GM21786 (cell line): ENCODE data around the gene NOXA1.
"Not testable (repeated sequence)": the region's sequence is repeated elsewhere in the genome, so short reads cannot be mapped to it uniquely, and the experiment has no call there.

Experiments used
- ATAC-seq: cut with Tn5 transposase; IDR thresholded peaks from one replicate; pipeline ENCODE4 v1.9.1; 2021; ENCODE audit not compliant: unreplicated experiment

Gene NOXA1

GRCh38 chr9:137405677-137406081 is 17.5 kb upstream of the NOXA1 start:
- no peak for ATAC-seq

- no peak for ATAC-seq
Observed at GRCh38 chr9:137406085-137406760, 17.0 kb upstream of the NOXA1 start.

- ATAC-seq = no peak
Observed at GRCh38 chr9:137406876-137407589, 16.2 kb upstream of the NOXA1 start.

GRCh38 chr9:137407590-137408300 is 15.4 kb upstream of the NOXA1 start:
- no peak for ATAC-seq

- no peak for ATAC-seq
Observed at GRCh38 chr9:137408651-137409405, 14.4 kb upstream of the NOXA1 start.

GRCh38 chr9:137409515-137409914 is 13.7 kb upstream of the NOXA1 start:
- no peak for ATAC-seq

- ATAC-seq = not testable (repeated sequence)
Observed at GRCh38 chr9:137410236-137410890, 12.8 kb upstream of the NOXA1 start.

- no peak for ATAC-seq
Observed at GRCh38 chr9:137410891-137411249, 12.3 kb upstream of the NOXA1 start.

GRCh38 chr9:137411260-137411644 is 11.9 kb upstream of the NOXA1 start:
- ATAC-seq = no peak

GRCh38 chr9:137411645-137412380 is 11.4 kb upstream of the NOXA1 start:
- ATAC-seq = no peak

GRCh38 chr9:137412431-137412830 is 10.8 kb upstream of the NOXA1 start:
- no peak for ATAC-seq

- no peak for ATAC-seq
Observed at GRCh38 chr9:137415451-137415850, 7.7 kb upstream of the NOXA1 start.

GRCh38 chr9:137416006-137416562 is 7.1 kb upstream of the NOXA1 start:
- no peak for ATAC-seq

GRCh38 chr9:137416563-137417151 is 6.5 kb upstream of the NOXA1 start:
- no peak for ATAC-seq

- no peak for ATAC-seq
Observed at GRCh38 chr9:137417161-137418021, 5.8 kb upstream of the NOXA1 start.

GRCh38 chr9:137421838-137422603 is 1.2 kb upstream of the NOXA1 start:
- no peak for ATAC-seq

GRCh38 chr9:137423514-137424291 is 510 bp downstream of the NOXA1 start:
- no peak for ATAC-seq
